ENCODE data around the gene C2orf68.
"Not testable (repeated sequence)": the region's sequence is repeated elsewhere in the genome, so short reads cannot be mapped to it uniquely, and the experiment has no call there.

The C2orf68 gene

DNA sequence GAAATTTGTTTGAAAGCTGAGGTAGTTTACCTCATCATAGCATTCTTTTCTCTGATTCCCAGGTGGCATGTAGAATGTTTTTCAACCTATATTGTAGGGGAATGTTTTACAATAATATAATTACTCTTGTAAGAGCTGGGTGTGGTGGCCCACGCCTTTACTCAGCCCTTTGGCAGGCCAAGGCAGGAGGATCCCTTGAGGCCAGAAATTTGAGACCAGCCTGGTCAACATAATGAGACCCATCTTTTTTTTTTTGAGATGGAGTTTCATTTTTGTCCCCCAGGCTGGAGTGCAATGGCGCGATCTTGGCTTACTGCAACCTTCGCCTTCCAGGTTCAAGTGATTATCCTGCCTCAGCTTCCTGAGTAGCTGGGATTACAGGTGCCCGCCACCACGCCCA is 7.8 kb upstream of the C2orf68 start:
- CTCF ChIA-PET = interaction anchor here (1.2 to 4.2 kb wide), 2 partner anchors 17 to 88 kb away, joined by 3 to 35 read pairs; no protein-coding TSS in a partner anchor
- Histone ChIP-seq H3K4me1 (ENCODE audit: control insufficient read depth, insufficient read depth, low read length) (peaks cover 8% of the 10 kb centered on the region), H3K27ac (ENCODE audit: extremely low read depth, low read depth, low read length) (no peak overlapping the region), H3K4me3 (ENCODE audit: low read depth, low read length) (no peak overlapping the region), H3K36me3 (ENCODE audit: control insufficient read depth in 2 of 2, insufficient read depth in 1 of 2, low read length in 2 of 2) (peaks cover 55 to 58% of the 10 kb centered on the region in 2 experiments), H3K9me3 (ENCODE audit: control insufficient read depth, insufficient read depth, low read depth, low read length) (no peaks in the 10 kb centered on the region)
- TF ChIP-seq ZIC2 (tag by site-specific recombination; IDR thresholded peaks at IDR 0.05) (no peak), WT1 (tag by site-specific recombination; IDR thresholded peaks at IDR 0.05) (no peak), ZNF292 (tag by site-specific recombination; IDR thresholded peaks at IDR 0.05; ENCODE audit: borderline replicate concordance, low read depth) (no peak), KLF1 (tag by site-specific recombination; IDR thresholded peaks at IDR 0.05) (peak; percentile 85), KLF10 (tag by site-specific recombination; IDR thresholded peaks at IDR 0.05) (no peak)
- TF ChIP-seq, protein P1, sequence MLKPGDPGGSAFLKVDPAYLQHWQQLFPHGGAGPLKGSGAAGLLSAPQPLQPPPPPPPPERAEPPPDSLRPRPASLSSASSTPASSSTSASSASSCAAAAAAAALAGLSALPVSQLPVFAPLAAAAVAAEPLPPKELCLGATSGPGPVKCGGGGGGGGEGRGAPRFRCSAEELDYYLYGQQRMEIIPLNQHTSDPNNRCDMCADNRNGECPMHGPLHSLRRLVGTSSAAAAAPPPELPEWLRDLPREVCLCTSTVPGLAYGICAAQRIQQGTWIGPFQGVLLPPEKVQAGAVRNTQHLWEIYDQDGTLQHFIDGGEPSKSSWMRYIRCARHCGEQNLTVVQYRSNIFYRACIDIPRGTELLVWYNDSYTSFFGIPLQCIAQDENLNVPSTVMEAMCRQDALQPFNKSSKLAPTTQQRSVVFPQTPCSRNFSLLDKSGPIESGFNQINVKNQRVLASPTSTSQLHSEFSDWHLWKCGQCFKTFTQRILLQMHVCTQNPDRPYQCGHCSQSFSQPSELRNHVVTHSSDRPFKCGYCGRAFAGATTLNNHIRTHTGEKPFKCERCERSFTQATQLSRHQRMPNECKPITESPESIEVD (tag by site-specific recombination; IDR thresholded peaks at IDR 0.05) = peak; percentile 47; the same call in 1 of the 2 replicates
- TF ChIP-seq, protein P2, sequence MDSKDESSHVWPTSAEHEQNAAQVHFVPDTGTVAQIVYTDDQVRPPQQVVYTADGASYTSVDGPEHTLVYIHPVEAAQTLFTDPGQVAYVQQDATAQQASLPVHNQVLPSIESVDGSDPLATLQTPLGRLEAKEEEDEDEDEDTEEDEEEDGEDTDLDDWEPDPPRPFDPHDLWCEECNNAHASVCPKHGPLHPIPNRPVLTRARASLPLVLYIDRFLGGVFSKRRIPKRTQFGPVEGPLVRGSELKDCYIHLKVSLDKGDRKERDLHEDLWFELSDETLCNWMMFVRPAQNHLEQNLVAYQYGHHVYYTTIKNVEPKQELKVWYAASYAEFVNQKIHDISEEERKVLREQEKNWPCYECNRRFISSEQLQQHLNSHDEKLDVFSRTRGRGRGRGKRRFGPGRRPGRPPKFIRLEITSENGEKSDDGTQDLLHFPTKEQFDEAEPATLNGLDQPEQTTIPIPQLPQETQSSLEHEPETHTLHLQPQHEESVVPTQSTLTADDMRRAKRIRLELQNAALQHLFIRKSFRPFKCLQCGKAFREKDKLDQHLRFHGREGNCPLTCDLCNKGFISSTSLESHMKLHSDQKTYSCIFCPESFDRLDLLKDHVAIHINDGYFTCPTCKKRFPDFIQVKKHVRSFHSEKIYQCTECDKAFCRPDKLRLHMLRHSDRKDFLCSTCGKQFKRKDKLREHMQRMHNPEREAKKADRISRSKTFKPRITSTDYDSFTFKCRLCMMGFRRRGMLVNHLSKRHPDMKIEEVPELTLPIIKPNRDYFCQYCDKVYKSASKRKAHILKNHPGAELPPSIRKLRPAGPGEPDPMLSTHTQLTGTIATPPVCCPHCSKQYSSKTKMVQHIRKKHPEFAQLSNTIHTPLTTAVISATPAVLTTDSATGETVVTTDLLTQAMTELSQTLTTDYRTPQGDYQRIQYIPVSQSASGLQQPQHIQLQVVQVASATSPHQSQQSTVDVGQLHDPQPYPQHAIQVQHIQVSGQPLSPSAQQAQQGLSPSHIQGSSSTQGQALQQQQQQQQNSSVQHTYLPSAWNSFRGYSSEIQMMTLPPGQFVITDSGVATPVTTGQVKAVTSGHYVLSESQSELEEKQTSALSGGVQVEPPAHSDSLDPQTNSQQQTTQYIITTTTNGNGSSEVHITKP (tag by site-specific recombination; IDR thresholded peaks at IDR 0.05) = peak; percentile 85
- TF ChIP-seq, protein P3, sequence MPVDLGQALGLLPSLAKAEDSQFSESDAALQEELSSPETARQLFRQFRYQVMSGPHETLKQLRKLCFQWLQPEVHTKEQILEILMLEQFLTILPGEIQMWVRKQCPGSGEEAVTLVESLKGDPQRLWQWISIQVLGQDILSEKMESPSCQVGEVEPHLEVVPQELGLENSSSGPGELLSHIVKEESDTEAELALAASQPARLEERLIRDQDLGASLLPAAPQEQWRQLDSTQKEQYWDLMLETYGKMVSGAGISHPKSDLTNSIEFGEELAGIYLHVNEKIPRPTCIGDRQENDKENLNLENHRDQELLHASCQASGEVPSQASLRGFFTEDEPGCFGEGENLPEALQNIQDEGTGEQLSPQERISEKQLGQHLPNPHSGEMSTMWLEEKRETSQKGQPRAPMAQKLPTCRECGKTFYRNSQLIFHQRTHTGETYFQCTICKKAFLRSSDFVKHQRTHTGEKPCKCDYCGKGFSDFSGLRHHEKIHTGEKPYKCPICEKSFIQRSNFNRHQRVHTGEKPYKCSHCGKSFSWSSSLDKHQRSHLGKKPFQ (tag by site-specific recombination; IDR thresholded peaks at IDR 0.05) = no peak
- POLR2A ChIA-PET = interaction anchor here (1.9 kb wide), 1 partner anchor 24 kb away, joined by 4 read pairs; the partner anchor contains the start of gene RNF181

DNA sequence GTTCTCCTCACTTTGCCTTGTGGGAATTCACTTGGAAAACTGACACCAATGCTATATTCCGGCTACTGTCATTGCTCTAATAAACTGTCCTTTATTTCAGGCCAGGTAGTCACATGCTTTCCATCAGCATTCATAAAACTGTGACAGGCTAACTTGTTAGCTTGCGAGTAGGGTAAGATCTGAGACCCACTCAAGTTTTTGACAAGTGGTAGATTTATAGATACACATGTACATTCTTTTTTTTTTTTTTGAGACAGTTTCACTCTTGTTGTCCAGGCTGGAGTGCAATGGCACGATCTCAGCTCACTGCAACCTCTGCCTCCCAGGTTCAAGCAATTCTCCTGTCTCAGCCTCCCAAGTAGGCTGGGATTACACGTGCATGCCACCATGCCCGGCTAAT is 5.9 kb upstream of the C2orf68 start:
- not testable (repeated sequence) for H3K4me1 ChIP-seq (ENCODE audit: control insufficient read depth, insufficient read depth, low read length); H3K9me3 ChIP-seq (ENCODE audit: control insufficient read depth, insufficient read depth, low read depth, low read length); H3K4me3 ChIP-seq (ENCODE audit: low read depth, low read length)
- CTCF ChIA-PET = interaction anchor here (0.6 to 4.2 kb wide), 4 partner anchors 17 to 576 kb away, joined by 3 to 35 read pairs (median 5); no protein-coding TSS in a partner anchor
- Histone ChIP-seq H3K27ac (ENCODE audit: extremely low read depth, low read depth, low read length) (peak overlapping the region; percentile 19; the same call in 1 of the 2 replicates), H3K36me3 (ENCODE audit: control insufficient read depth in 2 of 2, insufficient read depth in 1 of 2, low read length in 2 of 2) (peaks cover 39 to 40% of the 10 kb centered on the region in 2 experiments)
- POLR2A ChIA-PET = interaction anchor here (0.7 to 3.1 kb wide), 2 partner anchors 13 to 714 kb away, joined by 6 to 16 read pairs; no protein-coding TSS in a partner anchor

DNA sequence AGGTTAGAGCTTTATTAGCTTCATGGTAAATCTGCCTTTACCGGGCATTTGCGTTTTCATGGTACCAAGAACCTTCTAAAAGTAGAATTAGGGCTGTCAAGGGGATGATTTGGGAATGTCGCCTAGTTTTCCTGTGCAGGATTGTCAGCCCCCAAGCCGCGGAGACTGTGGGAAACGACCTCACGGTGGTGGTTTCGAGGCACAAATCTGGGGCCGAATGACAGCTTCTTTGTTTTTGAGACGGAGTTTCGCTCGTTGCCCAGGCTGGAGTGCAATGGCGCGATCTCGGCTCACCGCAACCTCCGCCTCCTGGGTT is 3.5 kb upstream of the C2orf68 start:
- Histone ChIP-seq H3K4me1 (ENCODE audit: control insufficient read depth, insufficient read depth, low read length) (peaks cover 8% of the 10 kb centered on the region), H3K27ac (ENCODE audit: extremely low read depth, low read depth, low read length) (peak overlapping the region; percentile 34; the same call in 1 of the 2 replicates), H3K36me3 (ENCODE audit: control insufficient read depth in 2 of 2, insufficient read depth in 1 of 2, low read length in 2 of 2) (peaks cover 16 to 21% of the 10 kb centered on the region in 2 experiments), H3K9me3 (ENCODE audit: control insufficient read depth, insufficient read depth, low read depth, low read length) (no peaks in the 10 kb centered on the region), H3K4me3 (ENCODE audit: low read depth, low read length) (no peak overlapping the region)
- TF ChIP-seq ZNF585B (tag by site-specific recombination; IDR thresholded peaks at IDR 0.05) (no peak), ZNF133 (tag by site-specific recombination; IDR thresholded peaks at IDR 0.05) (no peak)
- TF ChIP-seq, protein P4, sequence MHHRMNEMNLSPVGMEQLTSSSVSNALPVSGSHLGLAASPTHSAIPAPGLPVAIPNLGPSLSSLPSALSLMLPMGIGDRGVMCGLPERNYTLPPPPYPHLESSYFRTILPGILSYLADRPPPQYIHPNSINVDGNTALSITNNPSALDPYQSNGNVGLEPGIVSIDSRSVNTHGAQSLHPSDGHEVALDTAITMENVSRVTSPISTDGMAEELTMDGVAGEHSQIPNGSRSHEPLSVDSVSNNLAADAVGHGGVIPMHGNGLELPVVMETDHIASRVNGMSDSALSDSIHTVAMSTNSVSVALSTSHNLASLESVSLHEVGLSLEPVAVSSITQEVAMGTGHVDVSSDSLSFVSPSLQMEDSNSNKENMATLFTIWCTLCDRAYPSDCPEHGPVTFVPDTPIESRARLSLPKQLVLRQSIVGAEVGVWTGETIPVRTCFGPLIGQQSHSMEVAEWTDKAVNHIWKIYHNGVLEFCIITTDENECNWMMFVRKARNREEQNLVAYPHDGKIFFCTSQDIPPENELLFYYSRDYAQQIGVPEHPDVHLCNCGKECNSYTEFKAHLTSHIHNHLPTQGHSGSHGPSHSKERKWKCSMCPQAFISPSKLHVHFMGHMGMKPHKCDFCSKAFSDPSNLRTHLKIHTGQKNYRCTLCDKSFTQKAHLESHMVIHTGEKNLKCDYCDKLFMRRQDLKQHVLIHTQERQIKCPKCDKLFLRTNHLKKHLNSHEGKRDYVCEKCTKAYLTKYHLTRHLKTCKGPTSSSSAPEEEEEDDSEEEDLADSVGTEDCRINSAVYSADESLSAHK (tag by site-specific recombination; IDR thresholded peaks at IDR 0.05) = peak; percentile 82
- ChIA-PET CTCF (interaction anchor here (0.8 kb wide), 1 partner anchor 91 kb away, joined by 3 read pairs; no protein-coding TSS in a partner anchor), POLR2A (interaction anchor here (0.6 to 3.1 kb wide), 6 partner anchors 10 to 173 kb away, joined by 3 to 16 read pairs (median 6); partner anchors contain the start of genes GGCX and RNF181)

DNA sequence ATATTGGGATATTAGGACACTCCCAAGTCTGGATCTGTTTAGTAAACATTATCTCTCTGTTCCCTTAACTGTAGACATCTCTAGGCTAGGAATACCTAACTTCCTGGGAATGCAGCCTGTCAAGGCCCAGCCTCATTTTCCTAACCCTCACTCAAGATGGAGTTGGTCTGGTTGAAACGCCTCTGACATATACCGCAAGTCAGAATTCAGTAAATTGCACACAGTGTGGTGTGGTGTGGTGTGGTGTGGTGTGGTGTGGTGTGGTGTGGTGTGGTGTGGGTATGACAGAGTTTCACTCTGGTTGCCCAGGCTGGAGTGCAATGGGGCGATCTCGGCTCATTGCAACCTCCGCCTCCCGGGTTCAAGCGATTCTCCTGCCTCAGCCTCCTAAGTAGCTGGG is 2.9 kb upstream of the C2orf68 start:
- not testable (repeated sequence) for H3K4me3 ChIP-seq (ENCODE audit: low read depth, low read length); H3K27ac ChIP-seq (ENCODE audit: extremely low read depth, low read depth, low read length); H3K9me3 ChIP-seq (ENCODE audit: control insufficient read depth, insufficient read depth, low read depth, low read length); H3K4me1 ChIP-seq (ENCODE audit: control insufficient read depth, insufficient read depth, low read length)
- ChIA-PET POLR2A (interaction anchor here (1.1 to 3.1 kb wide), 3 partner anchors 10 to 54 kb away, joined by 6 to 16 read pairs (median 7); partner anchors contain the start of genes GGCX and RNF181), CTCF (interaction anchor here (0.8 to 1.0 kb wide), 2 partner anchors 92 to 232 kb away, joined by 3 read pairs; no protein-coding TSS in a partner anchor)
- peaks cover 14 to 22% of the 10 kb centered on the region in 2 experiments; a peak in 2 of 3 replicates for H3K36me3 ChIP-seq (ENCODE audit: control insufficient read depth in 2 of 2, insufficient read depth in 1 of 2, low read length in 2 of 2)

Measured in HEK293 (cell line).